Sigmoid colon (tissue), 7 donors: Measurements from ENCODE around the gene SLC39A13. TPM values are rescaled to one million over a fixed set of nuclear protein-coding genes. Genes with fewer than 3 reads are reported as not detected.

Experiments used
- DNase-seq: peaks from one replicate; pipeline ENCODE4 v3.0.0-alpha.2; 2019
- H3K27ac ChIP-seq, 4 donors: fragments of 200-600 bp; sonication (generic); one replicate each; pipeline ENCODE4 v1.5.1; 2016 to 2019; ENCODE audit warnings: mild to moderate bottlenecking in 1 of 4
- H3K27me3 ChIP-seq, 3 donors: fragments of 200-600 bp; sonication (generic); one replicate each; pipeline ENCODE4 v1.5.1; 2019; ENCODE audit warnings: mild to moderate bottlenecking in 1 of 3
- H3K36me3 ChIP-seq, 4 donors: fragments of 200-600 bp; sonication (generic); one replicate each; pipeline ENCODE4 v1.5.1; 2016 to 2019
- H3K4me1 ChIP-seq, 4 donors: fragments of 200-600 bp; sonication (generic); one replicate each; pipeline ENCODE4 v1.5.1; 2017 to 2019
- H3K4me3 ChIP-seq, 4 donors: fragments of 200-600 bp; sonication (generic); one replicate each; pipeline ENCODE4 v1.5.1; 2017 to 2019; ENCODE audit warnings: mild to moderate bottlenecking in 2 of 4, moderate library complexity in 1 of 4
- H3K9me3 ChIP-seq, 4 donors: fragments of 200-600 bp in 3 of 4; sonication (generic) in 3 of 4; one replicate each; pipeline versions ENCODE4 v1.5.1 to v1.6.1; 2013 to 2019
- CTCF ChIP-seq, 4 experiments: fragments of 450-650 bp in 3 of 4; fragments of 200-600 bp in 1 of 4; IDR thresholded peaks; one replicate each; pipeline ENCODE4 v1.5.1; 2016 to 2019; ENCODE audit warnings: antibody characterized with exemption in 4 of 4, mild to moderate bottlenecking in 3 of 4, moderate library complexity in 2 of 4
- EP300 ChIP-seq, 4 donors: sonication (generic); formaldehyde crosslinking; IDR thresholded peaks; one replicate each; pipeline ENCODE4 v1.6.1; 2017; ENCODE audit warnings: antibody characterized with exemption in 4 of 4
- POLR2A ChIP-seq, 2 donors: fragments of 450-650 bp; IDR thresholded peaks; one replicate each; pipeline ENCODE4 v1.6.1; 2016; ENCODE audit warnings: antibody characterized with exemption in 2 of 2, mild to moderate bottlenecking in 2 of 2, moderate library complexity in 2 of 2
- POLR2AphosphoS5 ChIP-seq, 4 donors: sonication (generic); formaldehyde crosslinking; IDR thresholded peaks; one replicate each; pipeline ENCODE4 v1.6.1; 2017; ENCODE audit warnings: antibody characterized with exemption in 4 of 4
- WGBS, 2 donors: extraction: QIAGEN DNeasy Blood & Tissue Kit; methylation state at CpG; one replicate each; pipeline ENCODE4 v1.1.7; 2013; 5-methylcytosine and 5-hydroxymethylcytosine counted together
- intact Hi-C: fragments of 100-400 bp; cut with DNase I; formaldehyde crosslinking; loops from one replicate; pipeline ENCODE4 v1.15.1; 2023
- polyA plus RNA-seq, 3 donors: library from polyadenylated mRNA; stranded (reverse); fragments of 200-250 nt; gene quantifications; one replicate each; pipeline ENCODE4 v1.2.3, GENCODE V29; 2013
- total RNA-seq, 4 donors: library from RNA; depleted of rRNA; stranded (reverse); fragments of >200 nt; gene quantifications; one replicate each; pipeline ENCODE4 v1.1.0, GENCODE V29; 2016
- donor health status: healthy with polysubstance abuse.
- donor health status: Bipolar disorder and iron deficiency.
- donor health status: healthy.

Gene SLC39A13
- total and polyA plus RNA-seq, 7 donors, result 4.6 to 87.5 (median 38.2) TPM

GRCh38 chr11:47360341-47360740, 48.0 kb upstream of the SLC39A13 start:
- DNase-seq, result no peak
- TF ChIP-seq POLR2A (IDR thresholded peaks at IDR 0.05) (no peak), POLR2AphosphoS5 (IDR thresholded peaks at IDR 0.05) (no peak), EP300 (IDR thresholded peaks at IDR 0.05) (no peak), CTCF (IDR thresholded peaks at IDR 0.05) (no peak)
- intact Hi-C loops, result no loop called here
- Histone ChIP-seq H3K9me3 (no peaks in the 10 kb centered on the region), H3K4me1 (peaks cover 0 to 7% (median 5%) of the 10 kb centered on the region in 4 donors), H3K27ac (no peak overlapping the region), H3K4me3 (no peak overlapping the region), H3K36me3 (no peaks in the 10 kb centered on the region), H3K27me3 (no peaks in the 10 kb centered on the region)
- 91 to 94% methylated on average over 15 of the region's 15 CpGs for WGBS, 2 donors

GRCh38 chr11:47361419-47361818, 47.0 kb upstream of the SLC39A13 start:
- DNase-seq, result no peak
- intact Hi-C loops, result no loop called here
- TF ChIP-seq CTCF (IDR thresholded peaks at IDR 0.05) (no peak), POLR2AphosphoS5 (IDR thresholded peaks at IDR 0.05) (no peak), EP300 (IDR thresholded peaks at IDR 0.05) (no peak), POLR2A (IDR thresholded peaks at IDR 0.05) (no peak)

GRCh38 chr11:47366020-47366490, 42.3 kb upstream of the SLC39A13 start:
- Histone ChIP-seq H3K9me3 (no peaks in the 10 kb centered on the region), H3K4me3 (no peak overlapping the region), H3K36me3 (no peaks in the 10 kb centered on the region), H3K27me3 (no peaks in the 10 kb centered on the region), H3K4me1 (no peaks in the 10 kb centered on the region), H3K27ac (no peak overlapping the region)
- intact Hi-C loops, result no loop called here
- TF ChIP-seq EP300 (IDR thresholded peaks at IDR 0.05) (no peak), POLR2A (IDR thresholded peaks at IDR 0.05) (no peak), POLR2AphosphoS5 (IDR thresholded peaks at IDR 0.05) (no peak), CTCF (IDR thresholded peaks at IDR 0.05) (no peak)
- WGBS, 2 donors, result 61 to 69% methylated on average over 1 of the region's 1 CpG
- no peak for DNase-seq

More at GRCh38 chr11:47361419-47361818, 47.0 kb upstream of the SLC39A13 start:
- Histone ChIP-seq H3K4me3 (no peak overlapping the region), H3K36me3 (no peaks in the 10 kb centered on the region), H3K27me3 (no peaks in the 10 kb centered on the region), H3K9me3 (no peaks in the 10 kb centered on the region), H3K4me1 (no peaks in the 10 kb centered on the region), H3K27ac (no peak overlapping the region)
- 87 to 90% methylated on average over 13 of the region's 13 CpGs for WGBS, 2 donors

- 62 to 63% methylated on average over 3 of the region's 3 CpGs for WGBS, 2 donors
- Histone ChIP-seq H3K27ac (no peak overlapping the region), H3K4me3 (no peak overlapping the region), H3K27me3 (no peaks in the 10 kb centered on the region), H3K36me3 (no peaks in the 10 kb centered on the region), H3K9me3 (no peaks in the 10 kb centered on the region), H3K4me1 (peaks cover 0 to 6% (median 0%) of the 10 kb centered on the region in 4 donors)
- no peak for DNase-seq
- intact Hi-C loops, result no loop called here
- TF ChIP-seq POLR2A (IDR thresholded peaks at IDR 0.05), result no peak
- TF ChIP-seq POLR2AphosphoS5 (IDR thresholded peaks at IDR 0.05), result no peak
- TF ChIP-seq EP300 (IDR thresholded peaks at IDR 0.05), result no peak
- no peak for TF ChIP-seq CTCF (IDR thresholded peaks at IDR 0.05)
Measured at GRCh38 chr11:47369676-47370075, 38.7 kb upstream of the SLC39A13 start.

- Histone ChIP-seq H3K27me3 (no peaks in the 10 kb centered on the region), H3K27ac (no peak overlapping the region), H3K4me3 (no peak overlapping the region), H3K4me1 (peaks cover 0 to 6% (median 0%) of the 10 kb centered on the region in 4 donors), H3K36me3 (no peaks in the 10 kb centered on the region), H3K9me3 (no peaks in the 10 kb centered on the region)
- no peak for TF ChIP-seq CTCF (IDR thresholded peaks at IDR 0.05)
- no peak for TF ChIP-seq POLR2AphosphoS5 (IDR thresholded peaks at IDR 0.05)
- TF ChIP-seq EP300 (IDR thresholded peaks at IDR 0.05), result no peak
- TF ChIP-seq POLR2A (IDR thresholded peaks at IDR 0.05), result no peak
- 80 to 84% methylated on average over 7 of the region's 7 CpGs for WGBS, 2 donors
- DNase-seq, result no peak
- intact Hi-C loops, result no loop called here
Measured at GRCh38 chr11:47372422-47372821, 36.0 kb upstream of the SLC39A13 start.
